Stomach (tissue), 4 donors: ENCODE results near the gene KRT14.

ENCODE experiments used
- POLR2A ChIP-seq, 4 donors: fragments of 450-650 bp; IDR thresholded peaks; one replicate each; pipeline ENCODE4 v1.6.1; 2016; ENCODE audit warnings: antibody characterized with exemption in 4 of 4, control low read depth in 2 of 4, mild to moderate bottlenecking in 1 of 4, moderate library complexity in 1 of 4
- TF ChIP-seq, protein P1 (sequence below), 7 experiments: fragments of 450-650 bp in 4 of 7; fragments of 200-600 bp in 3 of 7; sonication (generic) in 3 of 7; IDR thresholded peaks; one replicate each; pipeline ENCODE4 v1.5.1; 2016 to 2019; ENCODE audit warnings: antibody characterized with exemption in 7 of 7, control low read depth in 2 of 7, mild to moderate bottlenecking in 1 of 7

DNA sequence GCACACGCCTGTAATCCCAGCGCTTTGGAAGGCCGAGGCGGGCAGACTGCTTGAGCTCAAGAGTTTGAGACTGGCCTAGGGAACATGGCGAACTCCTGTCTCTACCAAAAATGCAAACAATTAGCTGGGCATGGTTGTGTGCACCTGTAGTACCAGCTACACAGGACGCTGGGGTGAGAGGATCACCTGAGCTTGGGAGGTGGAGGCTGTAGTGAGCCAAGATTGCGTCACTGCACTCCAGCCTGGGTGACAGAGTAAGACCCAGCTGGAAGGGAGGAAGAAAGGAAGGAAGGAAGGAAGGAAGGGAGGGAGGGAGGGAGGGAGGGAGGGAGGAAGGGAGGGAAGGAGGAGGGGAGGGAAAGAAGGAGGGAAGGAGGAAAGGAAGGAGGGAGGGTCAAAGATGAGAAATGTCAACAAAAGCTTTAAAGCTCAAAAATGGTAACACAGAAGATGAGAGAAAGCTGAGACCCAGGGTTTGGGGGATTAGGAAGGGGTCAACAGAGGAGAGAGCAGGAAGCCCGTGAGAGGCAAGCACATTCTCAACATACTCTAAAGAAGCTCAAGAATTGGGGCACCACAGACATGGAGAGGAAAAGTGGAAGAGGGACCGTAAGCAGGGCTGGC lies 53.6 kb downstream of the KRT14 start:
- TF ChIP-seq, protein P1, sequence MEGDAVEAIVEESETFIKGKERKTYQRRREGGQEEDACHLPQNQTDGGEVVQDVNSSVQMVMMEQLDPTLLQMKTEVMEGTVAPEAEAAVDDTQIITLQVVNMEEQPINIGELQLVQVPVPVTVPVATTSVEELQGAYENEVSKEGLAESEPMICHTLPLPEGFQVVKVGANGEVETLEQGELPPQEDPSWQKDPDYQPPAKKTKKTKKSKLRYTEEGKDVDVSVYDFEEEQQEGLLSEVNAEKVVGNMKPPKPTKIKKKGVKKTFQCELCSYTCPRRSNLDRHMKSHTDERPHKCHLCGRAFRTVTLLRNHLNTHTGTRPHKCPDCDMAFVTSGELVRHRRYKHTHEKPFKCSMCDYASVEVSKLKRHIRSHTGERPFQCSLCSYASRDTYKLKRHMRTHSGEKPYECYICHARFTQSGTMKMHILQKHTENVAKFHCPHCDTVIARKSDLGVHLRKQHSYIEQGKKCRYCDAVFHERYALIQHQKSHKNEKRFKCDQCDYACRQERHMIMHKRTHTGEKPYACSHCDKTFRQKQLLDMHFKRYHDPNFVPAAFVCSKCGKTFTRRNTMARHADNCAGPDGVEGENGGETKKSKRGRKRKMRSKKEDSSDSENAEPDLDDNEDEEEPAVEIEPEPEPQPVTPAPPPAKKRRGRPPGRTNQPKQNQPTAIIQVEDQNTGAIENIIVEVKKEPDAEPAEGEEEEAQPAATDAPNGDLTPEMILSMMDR (IDR thresholded peaks at IDR 0.05), result no peak
- no peak for TF ChIP-seq POLR2A (IDR thresholded peaks at IDR 0.05)
